T follicular helper cell (primary cell): ENCODE results near the gene MATN1.
"Not testable (repeated sequence)": the region's sequence is repeated elsewhere in the genome, so short reads cannot be mapped to it uniquely, and the experiment has no call there.

Experiments
- DNase-seq: peaks from one replicate; pipeline ENCODE4 v3.0.0-alpha.2; 2020; ENCODE audit warnings: low read depth

MATN1 gene

GRCh38 chr1:30696831-30697230 lies 26.6 kb downstream of the MATN1 start:
- DNase-seq = no peak

- DNase-seq = no peak
Measured at GRCh38 chr1:30695439-30695841, 27.9 kb downstream of the MATN1 start.

- no peak for DNase-seq
Measured at GRCh38 chr1:30694280-30695175, 28.9 kb downstream of the MATN1 start.

- DNase-seq = no peak
Measured at GRCh38 chr1:30693822-30694221, 29.6 kb downstream of the MATN1 start.

- no peak for DNase-seq
Measured at GRCh38 chr1:30693366-30693765, 30.0 kb downstream of the MATN1 start.

GRCh38 chr1:30692948-30693301 lies 30.5 kb downstream of the MATN1 start:
- DNase-seq = no peak

GRCh38 chr1:30692201-30692947 lies 31.0 kb downstream of the MATN1 start:
- no peak for DNase-seq

GRCh38 chr1:30691480-30691879 lies 31.9 kb downstream of the MATN1 start:
- no peak for DNase-seq

GRCh38 chr1:30689901-30690645 lies 33.3 kb downstream of the MATN1 start:
- no peak for DNase-seq

GRCh38 chr1:30688920-30689794 lies 34.2 kb downstream of the MATN1 start:
- no peak for DNase-seq

GRCh38 chr1:30688516-30688915 lies 34.9 kb downstream of the MATN1 start:
- not testable (repeated sequence) for DNase-seq

- DNase-seq = no peak
Measured at GRCh38 chr1:30687886-30688285, 35.5 kb downstream of the MATN1 start.

GRCh38 chr1:30686236-30686935 lies 37.0 kb downstream of the MATN1 start:
- DNase-seq = no peak

GRCh38 chr1:30685796-30686165 lies 37.6 kb downstream of the MATN1 start:
- no peak for DNase-seq

GRCh38 chr1:30684881-30685795 lies 38.2 kb downstream of the MATN1 start:
- DNase-seq = no peak

GRCh38 chr1:30684259-30684658 lies 39.1 kb downstream of the MATN1 start:
- no peak for DNase-seq

- DNase-seq = no peak
Measured at GRCh38 chr1:30683699-30684098, 39.7 kb downstream of the MATN1 start.

GRCh38 chr1:30682396-30683275 lies 40.7 kb downstream of the MATN1 start:
- no peak for DNase-seq

GRCh38 chr1:30681782-30682181 lies 41.6 kb downstream of the MATN1 start:
- no peak for DNase-seq
